GM12878 (cell line): Measurements from ENCODE around the gene DNASE1. TPM values are rescaled to one million over a fixed set of nuclear protein-coding genes. Genes with fewer than 3 reads are reported as not detected.

Source experiments
- ASH2L ChIP-seq: fragments of 300-600, 200-600 bp; sonication (generic); IDR thresholded peaks from 2 replicates; pipeline ENCODE4 v1.6.1; 2017; ENCODE audit warnings: low read depth, mild to moderate bottlenecking, borderline replicate concordance
- EED ChIP-seq: sonication (generic); IDR thresholded peaks from 2 replicates; pipeline ENCODE4 v1.6.1; 2016; ENCODE audit warnings: antibody characterized with exemption, low read depth
- ZNF207 ChIP-seq: fragments of 450-650 bp; IDR thresholded peaks from 2 replicates; pipeline ENCODE4 v1.6.1; 2014; ENCODE audit warnings: antibody characterized with exemption, mild to moderate bottlenecking, borderline replicate concordance
- ZNF384 ChIP-seq: IDR thresholded peaks from 2 replicates; pipeline ENCODE4 v1.6.1; 2012; ENCODE audit warnings: low read depth, mild to moderate bottlenecking, low read length, improper control_type of control experiment, borderline replicate concordance
- polyA plus RNA-seq, 11 experiments: library from polyadenylated mRNA; depleted of rRNA in 4 of 11; unstranded in 6 of 11; stranded (reverse) in 5 of 11; fragments of >200 nt; fragmentation: Nextera tagmentation in 4 of 11; fragmentation: Illumina TruSeq in 1 of 11; extraction: Ambion mirVana in 4 of 11; extraction: Trizol in 1 of 11; gene quantifications; 1 replicate in 1 of 11; 2 replicates in 10 of 11; pipeline versions ENCODE4 v1.2.1 to v1.2.3, GENCODE V29; 2011 to 2016; ENCODE audit warnings: inconsistent platforms in 2 of 11, missing spikeins in 2 of 11, low read depth in 1 of 11
- total RNA-seq, 4 experiments: library from RNA; depleted of rRNA in 3 of 4; stranded (reverse); fragments of >200 nt in 3 of 4; fragmentation: Illumina TruSeq in 1 of 4; extraction: Trizol in 1 of 4; gene quantifications; 2 replicates each; pipeline versions ENCODE4 v1.2.1 to v1.2.3, GENCODE V29; 2013 to 2021
- TF ChIP-seq, protein P1 (sequence below): fragments of 450-650 bp; IDR thresholded peaks from 2 replicates; pipeline ENCODE4 v1.6.1; 2018; ENCODE audit warnings: mild to moderate bottlenecking, low read depth, moderate library complexity; ENCODE audit not compliant: partially characterized antibody
- TF ChIP-seq, protein P2 (sequence below): fragments of 450-650 bp; formaldehyde crosslinking; IDR thresholded peaks from 2 replicates; pipeline ENCODE4 v1.5.0; 2022; ENCODE audit warnings: mild to moderate bottlenecking, missing genetic modification characterization
- TF ChIP-seq, protein P3 (sequence below): fragments of 450-650 bp; IDR thresholded peaks from 2 replicates; pipeline ENCODE4 v1.6.1; 2016; ENCODE audit warnings: mild to moderate bottlenecking

DNASE1 gene
- total and polyA plus RNA-seq, 10 of the 15 experiments (the other 5 are each of a cell fraction or from before 2014, with no cell fraction given): 0.23 to 12.0 (median 7.9) TPM

DNA sequence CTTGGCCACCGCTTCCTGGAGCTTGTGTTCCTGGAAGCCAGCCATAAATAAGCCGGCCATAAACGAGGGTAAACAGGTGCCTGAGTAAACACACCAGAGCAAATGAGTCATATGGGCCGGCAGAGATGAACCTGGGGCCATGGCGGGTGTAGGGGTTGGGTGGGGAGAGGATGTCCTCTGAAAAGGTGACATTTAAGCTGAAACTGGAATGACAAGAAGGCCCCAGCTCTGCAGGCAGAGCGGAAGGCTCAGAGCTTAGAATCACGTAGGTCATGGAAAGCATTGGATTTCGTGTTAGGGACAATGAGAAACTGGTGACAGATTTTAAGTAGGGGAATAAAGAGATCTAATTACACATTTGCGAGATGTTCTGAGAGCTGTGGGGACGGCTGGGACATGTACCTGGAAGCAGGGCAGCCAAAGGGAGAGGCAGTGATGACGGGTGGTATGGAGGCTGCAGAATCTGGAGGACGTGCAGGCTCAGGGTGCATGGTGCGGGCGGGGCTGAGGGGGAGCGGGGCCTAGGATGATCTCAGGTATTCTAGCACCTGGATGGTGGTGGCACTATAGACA, 8.1 kb upstream of the DNASE1 start (continued):
- TF ChIP-seq ZNF384: no peak
- no peak for TF ChIP-seq ZNF207
- TF ChIP-seq, protein P1, sequence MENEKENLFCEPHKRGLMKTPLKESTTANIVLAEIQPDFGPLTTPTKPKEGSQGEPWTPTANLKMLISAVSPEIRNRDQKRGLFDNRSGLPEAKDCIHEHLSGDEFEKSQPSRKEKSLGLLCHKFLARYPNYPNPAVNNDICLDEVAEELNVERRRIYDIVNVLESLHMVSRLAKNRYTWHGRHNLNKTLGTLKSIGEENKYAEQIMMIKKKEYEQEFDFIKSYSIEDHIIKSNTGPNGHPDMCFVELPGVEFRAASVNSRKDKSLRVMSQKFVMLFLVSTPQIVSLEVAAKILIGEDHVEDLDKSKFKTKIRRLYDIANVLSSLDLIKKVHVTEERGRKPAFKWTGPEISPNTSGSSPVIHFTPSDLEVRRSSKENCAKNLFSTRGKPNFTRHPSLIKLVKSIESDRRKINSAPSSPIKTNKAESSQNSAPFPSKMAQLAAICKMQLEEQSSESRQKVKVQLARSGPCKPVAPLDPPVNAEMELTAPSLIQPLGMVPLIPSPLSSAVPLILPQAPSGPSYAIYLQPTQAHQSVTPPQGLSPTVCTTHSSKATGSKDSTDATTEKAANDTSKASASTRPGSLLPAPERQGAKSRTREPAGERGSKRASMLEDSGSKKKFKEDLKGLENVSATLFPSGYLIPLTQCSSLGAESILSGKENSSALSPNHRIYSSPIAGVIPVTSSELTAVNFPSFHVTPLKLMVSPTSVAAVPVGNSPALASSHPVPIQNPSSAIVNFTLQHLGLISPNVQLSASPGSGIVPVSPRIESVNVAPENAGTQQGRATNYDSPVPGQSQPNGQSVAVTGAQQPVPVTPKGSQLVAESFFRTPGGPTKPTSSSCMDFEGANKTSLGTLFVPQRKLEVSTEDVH: no peak
- no peak for TF ChIP-seq ASH2L
- TF ChIP-seq, protein P2, sequence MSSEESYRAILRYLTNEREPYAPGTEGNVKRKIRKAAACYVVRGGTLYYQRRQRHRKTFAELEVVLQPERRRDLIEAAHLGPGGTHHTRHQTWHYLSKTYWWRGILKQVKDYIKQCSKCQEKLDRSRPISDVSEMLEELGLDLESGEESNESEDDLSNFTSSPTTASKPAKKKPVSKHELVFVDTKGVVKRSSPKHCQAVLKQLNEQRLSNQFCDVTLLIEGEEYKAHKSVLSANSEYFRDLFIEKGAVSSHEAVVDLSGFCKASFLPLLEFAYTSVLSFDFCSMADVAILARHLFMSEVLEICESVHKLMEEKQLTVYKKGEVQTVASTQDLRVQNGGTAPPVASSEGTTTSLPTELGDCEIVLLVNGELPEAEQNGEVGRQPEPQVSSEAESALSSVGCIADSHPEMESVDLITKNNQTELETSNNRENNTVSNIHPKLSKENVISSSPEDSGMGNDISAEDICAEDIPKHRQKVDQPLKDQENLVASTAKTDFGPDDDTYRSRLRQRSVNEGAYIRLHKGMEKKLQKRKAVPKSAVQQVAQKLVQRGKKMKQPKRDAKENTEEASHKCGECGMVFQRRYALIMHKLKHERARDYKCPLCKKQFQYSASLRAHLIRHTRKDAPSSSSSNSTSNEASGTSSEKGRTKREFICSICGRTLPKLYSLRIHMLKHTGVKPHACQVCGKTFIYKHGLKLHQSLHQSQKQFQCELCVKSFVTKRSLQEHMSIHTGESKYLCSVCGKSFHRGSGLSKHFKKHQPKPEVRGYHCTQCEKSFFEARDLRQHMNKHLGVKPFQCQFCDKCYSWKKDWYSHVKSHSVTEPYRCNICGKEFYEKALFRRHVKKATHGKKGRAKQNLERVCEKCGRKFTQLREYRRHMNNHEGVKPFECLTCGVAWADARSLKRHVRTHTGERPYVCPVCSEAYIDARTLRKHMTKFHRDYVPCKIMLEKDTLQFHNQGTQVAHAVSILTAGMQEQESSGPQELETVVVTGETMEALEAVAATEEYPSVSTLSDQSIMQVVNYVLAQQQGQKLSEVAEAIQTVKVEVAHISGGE (CRISPR knock-in tag): no peak
- TF ChIP-seq, protein P3, sequence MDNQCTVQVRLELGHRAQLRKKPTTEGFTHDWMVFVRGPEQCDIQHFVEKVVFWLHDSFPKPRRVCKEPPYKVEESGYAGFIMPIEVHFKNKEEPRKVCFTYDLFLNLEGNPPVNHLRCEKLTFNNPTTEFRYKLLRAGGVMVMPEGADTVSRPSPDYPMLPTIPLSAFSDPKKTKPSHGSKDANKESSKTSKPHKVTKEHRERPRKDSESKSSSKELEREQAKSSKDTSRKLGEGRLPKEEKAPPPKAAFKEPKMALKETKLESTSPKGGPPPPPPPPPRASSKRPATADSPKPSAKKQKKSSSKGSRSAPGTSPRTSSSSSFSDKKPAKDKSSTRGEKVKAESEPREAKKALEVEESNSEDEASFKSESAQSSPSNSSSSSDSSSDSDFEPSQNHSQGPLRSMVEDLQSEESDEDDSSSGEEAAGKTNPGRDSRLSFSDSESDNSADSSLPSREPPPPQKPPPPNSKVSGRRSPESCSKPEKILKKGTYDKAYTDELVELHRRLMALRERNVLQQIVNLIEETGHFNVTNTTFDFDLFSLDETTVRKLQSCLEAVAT: no peak
- TF ChIP-seq EED: no peak
